A549 (cell line): Measurements from ENCODE around the gene TF.

ENCODE experiments used
- CEBPB ChIP-seq, 2 experiments: fragments of >200 bp in 1 of 2; sonication (Bioruptor Twin) in 1 of 2; formaldehyde crosslinking in 1 of 2; IDR thresholded peaks; 2 replicates each; pipeline ENCODE4 v1.6.1; 2012 to 2016
- CTCF ChIP-seq: fragments of >200 bp; sonication (Bioruptor Twin); formaldehyde crosslinking; IDR thresholded peaks from 3 replicates; pipeline ENCODE4 v1.5.1; 2016
- FOSL2 ChIP-seq, 2 experiments: fragments of 450-650 bp in 1 of 2; fragments of >200 bp in 1 of 2; sonication (Bioruptor Twin) in 1 of 2; formaldehyde crosslinking; IDR thresholded peaks; 2 replicates each; pipeline versions ENCODE4 v1.5.0 to v1.6.1; 2016 to 2020; ENCODE audit warnings: mild to moderate bottlenecking in 1 of 2, moderate library complexity in 1 of 2
- HMGXB4 ChIP-seq: fragments of 250-450 bp; sonication (Bioruptor Pico); IDR thresholded peaks from 2 replicates; pipeline ENCODE4 v1.5.0; 2021; ENCODE audit warnings: mild to moderate bottlenecking, moderate library complexity, borderline replicate concordance
- HOXB13 ChIP-seq: fragments of 250-450 bp; sonication (Bioruptor Pico); IDR thresholded peaks from 2 replicates; pipeline ENCODE4 v1.5.0; 2020; ENCODE audit warnings: low read depth, mild to moderate bottlenecking, moderate library complexity
- POLR2A ChIP-seq: IDR thresholded peaks from 2 replicates; pipeline ENCODE4 v1.6.1; 2012; ENCODE audit warnings: mild to moderate bottlenecking, low read length
- RAD21 ChIP-seq, 2 experiments: fragments of >200 bp in 1 of 2; sonication (Bioruptor Twin) in 1 of 2; formaldehyde crosslinking in 1 of 2; IDR thresholded peaks in 1 of 2; conservative IDR thresholded peaks in 1 of 2; 2 replicates in 1 of 2; 3 replicates in 1 of 2; pipeline ENCODE4 v1.6.1; 2012 to 2018; ENCODE audit warnings: inconsistent platforms in 1 of 2
- RFX5 ChIP-seq: fragments of 450-650 bp; IDR thresholded peaks from 2 replicates; pipeline ENCODE4 v1.7.1; 2014; ENCODE audit warnings: antibody characterized with exemption, mild to moderate bottlenecking, moderate library complexity
- ZC3H11A ChIP-seq: fragments of 450-650 bp; IDR thresholded peaks from 2 replicates; pipeline ENCODE4 v1.6.1; 2014; ENCODE audit warnings: antibody characterized with exemption, mild to moderate bottlenecking

GRCh38 chr3:133753779-133754164 is 7.6 kb downstream of the TF start:
- no peak for TF ChIP-seq POLR2A
- no peak for TF ChIP-seq RFX5
- TF ChIP-seq CTCF, result no peak
- no peak for TF ChIP-seq ZC3H11A
- no peak for TF ChIP-seq HOXB13 (CRISPR knock-in tag)
- TF ChIP-seq HMGXB4, result no peak
- no peak for TF ChIP-seq RAD21 (conservative IDR thresholded peaks at IDR 0.05 in 1 of 2, IDR thresholded peaks at IDR 0.05 in 1 of 2)
- TF ChIP-seq FOSL2 (IDR thresholded peaks at IDR 0.05), result no peak
- TF ChIP-seq FOSL2 (CRISPR knock-in tag; IDR thresholded peaks at IDR 0.05), result no peak
- no peak for TF ChIP-seq CEBPB (IDR thresholded peaks at IDR 0.05)
